ENCODE data around the gene BCL2L2.
"Not testable (repeated sequence)": the region's sequence is repeated elsewhere in the genome, so short reads cannot be mapped to it uniquely, and the experiment has no call there.

BCL2L2 gene

GRCh38 chr14:23324455-23324846, 17.8 kb downstream of the BCL2L2 start:
- H3K36me3 ChIP-seq (ENCODE audit: insufficient read depth, low read length): peaks cover 30% of the 10 kb centered on the region
- H3K9me3 ChIP-seq (ENCODE audit: low read length): no peaks in the 10 kb centered on the region
- H2AFZ ChIP-seq (ENCODE audit: low read depth, low read length): no peak overlapping the region
- H3K4me1 ChIP-seq (ENCODE audit: insufficient read depth, low read length): peaks cover 19% of the 10 kb centered on the region
- H3K4me3 ChIP-seq (ENCODE audit: low read length): no peak overlapping the region
- no peaks in the 10 kb centered on the region for H3K27me3 ChIP-seq (ENCODE audit: insufficient read depth, low read length)

GRCh38 chr14:23324993-23325392, 18.4 kb downstream of the BCL2L2 start:
- H3K4me3 ChIP-seq (ENCODE audit: low read length): no peak overlapping the region
- H3K9me3 ChIP-seq (ENCODE audit: low read length): no peaks in the 10 kb centered on the region
- H2AFZ ChIP-seq (ENCODE audit: low read depth, low read length): no peak overlapping the region
- H3K36me3 ChIP-seq (ENCODE audit: insufficient read depth, low read length): peaks cover 30% of the 10 kb centered on the region
- no peaks in the 10 kb centered on the region for H3K27me3 ChIP-seq (ENCODE audit: insufficient read depth, low read length)
- H3K4me1 ChIP-seq (ENCODE audit: insufficient read depth, low read length): peaks cover 17% of the 10 kb centered on the region

- H3K36me3 ChIP-seq (ENCODE audit: insufficient read depth, low read length): peaks cover 30% of the 10 kb centered on the region
- H3K4me1 ChIP-seq (ENCODE audit: insufficient read depth, low read length): peaks cover 10% of the 10 kb centered on the region
- not testable (repeated sequence) for H3K9me3 ChIP-seq (ENCODE audit: low read length); H3K27me3 ChIP-seq (ENCODE audit: insufficient read depth, low read length); H3K4me3 ChIP-seq (ENCODE audit: low read length); H2AFZ ChIP-seq (ENCODE audit: low read depth, low read length)
Measured at GRCh38 chr14:23325746-23326145, 19.1 kb downstream of the BCL2L2 start.

GRCh38 chr14:23326491-23327332, 20.1 kb downstream of the BCL2L2 start:
- Histone ChIP-seq H3K9me3 (ENCODE audit: low read length) (no peaks in the 10 kb centered on the region), H3K4me3 (ENCODE audit: low read length) (no peak overlapping the region), H3K4me1 (ENCODE audit: insufficient read depth, low read length) (peaks cover 10% of the 10 kb centered on the region), H3K36me3 (ENCODE audit: insufficient read depth, low read length) (peaks cover 30% of the 10 kb centered on the region), H2AFZ (ENCODE audit: low read depth, low read length) (no peak overlapping the region), H3K27me3 (ENCODE audit: insufficient read depth, low read length) (no peaks in the 10 kb centered on the region)

GRCh38 chr14:23327947-23328744, 21.5 kb downstream of the BCL2L2 start:
- Histone ChIP-seq H3K36me3 (ENCODE audit: insufficient read depth, low read length) (peaks cover 24% of the 10 kb centered on the region), H3K4me3 (ENCODE audit: low read length) (no peak overlapping the region), H3K4me1 (ENCODE audit: insufficient read depth, low read length) (peaks cover 4% of the 10 kb centered on the region), H3K9me3 (ENCODE audit: low read length) (no peaks in the 10 kb centered on the region), H2AFZ (ENCODE audit: low read depth, low read length) (no peak overlapping the region), H3K27me3 (ENCODE audit: insufficient read depth, low read length) (no peaks in the 10 kb centered on the region)

- Histone ChIP-seq H3K4me3 (ENCODE audit: low read length) (no peak overlapping the region), H3K27me3 (ENCODE audit: insufficient read depth, low read length) (no peaks in the 10 kb centered on the region), H3K9me3 (ENCODE audit: low read length) (no peaks in the 10 kb centered on the region), H3K4me1 (ENCODE audit: insufficient read depth, low read length) (no peaks in the 10 kb centered on the region), H2AFZ (ENCODE audit: low read depth, low read length) (no peak overlapping the region), H3K36me3 (ENCODE audit: insufficient read depth, low read length) (no peaks in the 10 kb centered on the region)
Measured at GRCh38 chr14:23335623-23336022, 29.0 kb downstream of the BCL2L2 start.

GRCh38 chr14:23339506-23340268, 33.1 kb downstream of the BCL2L2 start:
- Histone ChIP-seq H2AFZ (ENCODE audit: low read depth, low read length) (no peak overlapping the region), H3K4me1 (ENCODE audit: insufficient read depth, low read length) (no peaks in the 10 kb centered on the region), H3K4me3 (ENCODE audit: low read length) (no peak overlapping the region), H3K9me3 (ENCODE audit: low read length) (peaks cover 7% of the 10 kb centered on the region), H3K36me3 (ENCODE audit: insufficient read depth, low read length) (no peaks in the 10 kb centered on the region), H3K27me3 (ENCODE audit: insufficient read depth, low read length) (no peaks in the 10 kb centered on the region)

- no peak overlapping the region for H3K4me3 ChIP-seq (ENCODE audit: low read length)
- no peaks in the 10 kb centered on the region for H3K27me3 ChIP-seq (ENCODE audit: insufficient read depth, low read length)
- H2AFZ ChIP-seq (ENCODE audit: low read depth, low read length): no peak overlapping the region
- no peaks in the 10 kb centered on the region for H3K36me3 ChIP-seq (ENCODE audit: insufficient read depth, low read length)
- H3K4me1 ChIP-seq (ENCODE audit: insufficient read depth, low read length): no peaks in the 10 kb centered on the region
- peaks cover 7% of the 10 kb centered on the region for H3K9me3 ChIP-seq (ENCODE audit: low read length)
Measured at GRCh38 chr14:23344481-23344880, 37.8 kb downstream of the BCL2L2 start.

GRCh38 chr14:23345987-23346692, 39.5 kb downstream of the BCL2L2 start:
- Histone ChIP-seq H2AFZ (ENCODE audit: low read depth, low read length) (no peak overlapping the region), H3K36me3 (ENCODE audit: insufficient read depth, low read length) (no peaks in the 10 kb centered on the region), H3K4me1 (ENCODE audit: insufficient read depth, low read length) (no peaks in the 10 kb centered on the region), H3K27me3 (ENCODE audit: insufficient read depth, low read length) (no peaks in the 10 kb centered on the region), H3K9me3 (ENCODE audit: low read length) (peaks cover 7% of the 10 kb centered on the region), H3K4me3 (ENCODE audit: low read length) (no peak overlapping the region)

- Histone ChIP-seq H3K27me3 (ENCODE audit: insufficient read depth, low read length) (no peaks in the 10 kb centered on the region), H3K36me3 (ENCODE audit: insufficient read depth, low read length) (no peaks in the 10 kb centered on the region), H3K4me3 (ENCODE audit: low read length) (no peak overlapping the region), H3K9me3 (ENCODE audit: low read length) (peaks cover 6% of the 10 kb centered on the region), H3K4me1 (ENCODE audit: insufficient read depth, low read length) (peaks cover 3% of the 10 kb centered on the region), H2AFZ (ENCODE audit: low read depth, low read length) (no peak overlapping the region)
Measured at GRCh38 chr14:23346693-23347405, 40.2 kb downstream of the BCL2L2 start.

- no peaks in the 10 kb centered on the region for H3K27me3 ChIP-seq (ENCODE audit: insufficient read depth, low read length)
- H3K4me3 ChIP-seq (ENCODE audit: low read length): no peak overlapping the region
- peaks cover 2% of the 10 kb centered on the region for H3K9me3 ChIP-seq (ENCODE audit: low read length)
- H3K4me1 ChIP-seq (ENCODE audit: insufficient read depth, low read length): peaks cover 7% of the 10 kb centered on the region
- H2AFZ ChIP-seq (ENCODE audit: low read depth, low read length): no peak overlapping the region
- H3K36me3 ChIP-seq (ENCODE audit: insufficient read depth, low read length): no peaks in the 10 kb centered on the region
Measured at GRCh38 chr14:23347406-23348296, 41.0 kb downstream of the BCL2L2 start.

Measured in neuron (in vitro differentiated cells).